SW480 (cell line): ENCODE measurements around the gene AMOTL1.
"Not testable (repeated sequence)": the region's sequence is repeated elsewhere in the genome, so short reads cannot be mapped to it uniquely, and the experiment has no call there.

Source experiments
- DNase-seq: peaks from one replicate; pipeline ENCODE4 v3.0.0-alpha.2; 2016; ENCODE audit warnings: low spot score

AMOTL1 gene

DNA sequence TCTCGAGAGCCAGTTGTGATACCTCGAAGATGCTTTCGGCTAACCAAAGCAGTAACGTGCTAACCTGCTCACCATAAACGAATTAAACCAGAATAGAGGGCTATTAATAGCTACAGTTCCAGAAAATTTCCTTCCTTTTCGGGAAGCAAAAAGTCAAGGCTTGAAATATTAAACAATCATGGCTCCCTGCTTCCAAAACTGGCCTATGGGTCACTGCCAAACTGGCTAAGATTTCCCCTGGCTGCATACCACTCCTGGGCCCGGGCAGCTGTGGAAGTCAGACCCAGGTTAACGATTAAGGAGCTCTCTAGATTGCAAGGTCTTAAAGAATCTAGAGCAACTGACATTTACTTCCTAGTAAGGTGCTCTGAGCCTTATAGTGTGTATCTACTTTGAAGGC, 1.7 kb downstream of the AMOTL1 start:
- DNase-seq = no peak

DNA sequence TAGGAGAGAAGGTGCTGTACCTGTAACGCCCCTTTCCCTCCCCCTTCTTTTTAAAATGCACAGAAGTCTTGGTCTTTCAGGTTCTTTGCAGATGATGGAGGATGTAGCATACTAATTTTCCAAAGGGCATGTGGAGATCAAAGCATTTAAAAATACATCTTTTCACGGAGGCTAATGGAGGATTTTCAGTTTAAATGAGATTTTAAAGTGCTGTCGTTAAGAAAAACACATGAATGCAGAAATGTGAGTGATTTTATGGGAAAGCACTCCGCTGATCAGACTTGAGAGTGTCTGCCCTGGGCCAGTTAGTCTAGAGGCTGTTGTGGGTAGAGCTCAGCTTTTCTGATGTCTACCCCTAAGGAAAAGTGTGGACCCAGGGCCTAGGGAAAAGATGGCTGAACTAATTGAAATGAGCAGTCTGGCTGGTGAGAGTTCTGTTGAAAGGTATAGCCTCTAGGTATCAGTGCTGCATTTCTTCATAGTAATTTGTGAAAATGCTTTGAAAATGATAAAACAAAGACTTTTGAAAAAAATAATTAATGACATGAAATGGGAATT, 2.5 kb downstream of the AMOTL1 start:
- no peak for DNase-seq

DNA sequence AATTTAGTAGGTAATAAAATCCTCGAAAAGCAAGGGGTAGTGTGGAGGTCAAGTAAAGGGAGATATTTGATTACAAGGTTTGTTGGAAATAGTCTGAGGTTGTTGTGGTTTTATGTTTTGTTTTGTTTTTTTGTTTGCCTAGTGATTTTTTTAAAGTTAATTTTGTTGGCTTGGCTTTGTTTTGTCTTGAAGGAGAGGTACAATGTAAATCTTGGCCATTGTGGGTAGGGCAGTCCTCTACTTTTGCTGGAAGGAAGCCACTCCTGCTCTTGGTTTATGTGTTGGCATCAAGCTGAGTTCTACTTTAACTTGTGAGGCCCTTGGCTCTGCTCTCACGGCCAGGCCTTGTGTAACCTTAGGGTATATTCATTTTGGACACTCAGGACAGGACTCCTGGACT, 3.2 kb downstream of the AMOTL1 start:
- DNase-seq = no peak

DNA sequence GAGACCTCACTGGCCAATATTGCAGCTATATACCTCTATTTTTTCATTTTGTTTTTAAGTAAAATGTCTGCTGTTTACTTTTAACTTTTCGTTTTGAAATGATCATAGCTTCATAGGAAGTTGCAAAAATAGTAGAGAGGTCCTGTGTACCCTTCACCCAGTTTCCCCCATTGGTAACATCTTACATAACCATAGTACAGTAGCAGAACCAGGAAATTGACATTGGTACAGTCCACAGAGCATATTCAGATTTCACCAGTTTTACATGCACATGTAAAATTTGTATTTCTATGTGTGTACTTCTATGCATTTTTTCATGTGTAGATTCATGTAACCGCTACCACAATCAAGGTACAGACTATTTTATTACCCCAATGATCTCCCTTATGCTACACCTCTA, 3.8 kb downstream of the AMOTL1 start:
- no peak for DNase-seq

DNA sequence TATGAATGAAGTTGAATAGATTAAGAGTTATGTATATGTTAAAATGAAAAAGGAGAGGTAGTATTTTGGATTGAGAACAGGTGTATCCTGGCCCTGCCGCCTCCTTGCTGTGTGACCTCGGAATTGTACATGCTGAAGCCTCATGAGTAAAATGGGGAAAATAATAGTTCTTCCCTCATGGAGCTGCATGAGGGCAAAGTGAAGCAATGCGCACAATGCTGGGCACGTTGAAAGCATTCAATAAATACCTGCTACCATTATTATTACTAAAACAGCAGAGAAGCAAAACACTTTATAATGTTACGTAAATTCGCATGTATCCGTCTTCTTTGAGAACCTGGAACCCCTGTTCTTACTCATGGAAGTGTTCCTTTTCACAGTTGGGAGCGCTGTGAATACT, 5.7 kb downstream of the AMOTL1 start:
- no peak for DNase-seq

DNA sequence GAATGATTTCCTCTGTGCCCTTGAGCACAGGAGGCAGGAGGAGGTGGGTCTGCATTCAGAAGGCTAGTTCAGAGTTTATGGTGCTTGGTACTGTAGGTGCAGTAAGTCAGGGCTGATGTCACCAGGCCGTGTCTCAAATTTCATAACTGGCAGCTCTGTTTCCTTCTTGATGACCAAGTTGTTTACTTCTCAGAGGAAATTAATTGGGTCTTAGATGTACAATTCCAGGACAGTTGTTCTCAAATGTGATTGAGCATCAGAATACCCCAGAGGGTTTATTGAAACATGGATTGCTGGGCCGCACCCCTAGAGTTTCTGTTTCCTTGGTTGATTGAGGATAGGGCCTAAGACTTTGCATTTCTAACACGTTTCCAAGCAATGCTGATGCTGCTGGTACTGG, 6.2 kb downstream of the AMOTL1 start:
- DNase-seq = no peak

DNA sequence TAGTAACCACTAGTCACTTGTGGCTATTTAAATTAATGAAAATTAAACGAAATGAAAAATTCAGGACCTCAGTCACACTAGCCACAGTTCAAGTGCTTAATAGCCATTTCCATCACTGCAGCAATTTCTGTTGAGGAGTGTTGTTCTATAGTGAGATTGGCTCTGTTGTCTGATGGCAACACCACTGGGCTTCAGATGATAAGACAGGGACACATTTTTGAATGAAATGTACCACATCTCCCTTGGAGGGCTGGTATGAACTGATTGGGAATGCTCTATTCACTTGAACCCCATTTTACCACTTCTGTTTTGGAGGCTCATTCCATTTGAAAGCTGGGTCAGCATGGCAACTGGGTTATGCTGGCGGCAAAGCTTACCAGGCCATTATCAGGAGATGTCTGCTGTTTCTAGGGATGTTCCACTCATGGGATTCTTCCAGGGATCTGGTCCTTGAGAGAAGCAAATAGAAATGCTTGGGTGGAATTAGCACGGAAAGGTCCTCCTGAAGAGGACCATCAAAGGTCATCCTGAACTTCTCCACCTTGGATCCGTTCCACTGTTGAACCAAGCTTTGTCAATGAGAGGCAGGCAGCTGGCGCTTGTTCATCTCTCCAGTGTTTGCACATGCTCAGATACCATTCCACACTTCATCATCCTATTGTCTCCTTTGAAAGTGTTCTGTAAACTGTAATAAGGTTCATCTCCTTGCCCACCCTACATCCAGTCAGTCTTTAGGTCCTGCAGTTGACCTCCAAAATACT, 7.6 kb downstream of the AMOTL1 start:
- DNase-seq = no peak

DNA sequence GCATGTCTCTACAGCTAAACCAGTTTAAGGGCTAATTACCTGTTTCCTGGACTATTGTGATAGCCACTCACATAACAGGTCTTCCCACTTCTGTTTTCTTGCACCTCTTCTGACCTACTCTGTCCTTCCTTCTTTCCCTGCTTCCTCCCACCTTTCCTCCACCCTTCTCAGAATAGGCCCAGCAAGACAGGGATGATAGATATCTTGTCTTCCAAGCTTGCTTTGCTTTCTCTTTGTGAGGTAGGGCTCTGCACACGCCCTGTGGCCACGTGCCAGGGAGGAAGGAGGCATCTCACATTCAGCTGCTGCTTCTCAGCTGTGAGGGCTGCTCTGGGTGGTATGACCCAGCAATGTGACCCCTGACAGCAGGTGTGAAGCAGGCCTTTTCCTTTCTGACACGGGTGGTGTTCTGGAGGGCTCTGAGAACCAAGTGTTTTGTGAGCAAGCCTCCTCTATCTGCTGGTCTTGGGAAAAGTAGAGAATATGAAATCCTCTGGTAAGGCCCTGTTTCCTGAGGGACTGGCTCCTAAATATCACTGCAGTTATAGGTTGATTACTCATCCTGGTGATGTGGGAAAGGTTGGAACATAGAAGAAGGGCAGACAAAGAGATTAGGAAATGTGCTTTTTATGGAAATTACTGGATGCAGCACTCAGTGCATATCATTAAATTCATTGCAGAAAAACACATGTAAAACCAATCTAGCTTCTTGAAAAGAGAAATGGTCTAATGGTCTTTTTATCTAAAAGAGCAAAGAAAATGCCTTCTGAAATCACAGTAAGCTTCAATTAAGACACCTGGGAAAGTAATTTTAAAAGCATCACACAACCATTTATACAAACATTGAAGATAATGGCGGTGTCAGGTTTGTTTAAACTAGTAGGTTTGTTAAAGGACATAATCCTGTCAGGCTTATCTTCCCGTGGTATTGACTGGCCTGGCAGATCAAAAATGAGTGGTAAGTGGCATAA, 8.5 kb downstream of the AMOTL1 start:
- DNase-seq = no peak

DNA sequence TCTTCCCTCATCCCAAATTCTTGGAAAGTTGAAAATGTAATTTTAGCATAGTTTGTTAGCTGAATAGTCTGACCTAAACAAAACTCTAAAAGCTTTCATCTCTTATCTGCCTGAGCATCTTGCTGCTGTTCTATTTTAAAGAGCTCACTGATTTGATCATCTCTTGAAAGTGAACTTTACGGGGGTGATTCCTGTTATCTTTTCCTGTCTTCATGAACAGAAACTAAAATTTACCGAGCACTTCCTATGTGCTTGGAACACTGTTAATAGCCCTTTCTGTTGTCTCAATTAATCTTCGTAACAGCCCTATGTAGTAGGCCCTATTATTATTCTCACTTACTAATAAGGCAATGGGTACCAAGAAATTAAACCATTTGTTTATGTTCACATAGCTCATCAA, 12.3 kb downstream of the AMOTL1 start:
- DNase-seq = no peak

DNA sequence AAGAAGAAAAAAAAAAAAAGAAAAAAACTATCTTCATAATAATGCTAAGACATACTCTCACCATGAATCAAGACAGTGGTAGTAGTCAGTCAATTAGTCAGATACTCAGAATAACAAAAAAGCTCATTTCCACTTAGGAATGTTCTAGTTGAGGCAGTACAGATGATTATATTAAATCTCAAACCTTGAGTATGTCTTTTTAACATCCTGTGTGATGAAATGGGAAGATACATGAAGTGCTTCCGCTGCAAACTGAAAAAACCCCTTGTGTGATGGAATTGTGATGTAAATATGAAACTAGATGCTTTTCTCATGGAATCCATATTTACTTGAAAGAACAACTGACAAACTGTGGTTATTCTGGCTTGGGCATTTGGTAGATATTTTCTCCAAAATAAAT, 13.7 kb downstream of the AMOTL1 start:
- DNase-seq = no peak

DNA sequence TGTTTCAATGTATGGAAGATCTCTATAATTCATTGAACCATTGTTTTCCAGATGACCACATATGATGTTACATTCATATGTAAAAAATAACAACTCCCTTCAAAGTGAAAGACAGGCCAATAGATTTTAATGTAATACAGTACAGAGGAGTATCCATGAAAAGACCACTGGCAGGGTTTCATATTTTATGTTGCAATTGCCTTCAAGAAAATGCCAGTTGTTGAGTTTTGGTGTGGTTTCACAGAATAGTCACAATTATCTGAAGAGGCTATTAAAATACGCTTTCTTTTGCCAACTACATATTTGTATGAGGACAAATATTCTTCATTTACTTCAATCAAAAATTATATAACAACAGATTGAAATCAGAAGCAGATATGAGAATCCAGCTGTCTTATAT, 14.3 kb downstream of the AMOTL1 start:
- no peak for DNase-seq

DNA sequence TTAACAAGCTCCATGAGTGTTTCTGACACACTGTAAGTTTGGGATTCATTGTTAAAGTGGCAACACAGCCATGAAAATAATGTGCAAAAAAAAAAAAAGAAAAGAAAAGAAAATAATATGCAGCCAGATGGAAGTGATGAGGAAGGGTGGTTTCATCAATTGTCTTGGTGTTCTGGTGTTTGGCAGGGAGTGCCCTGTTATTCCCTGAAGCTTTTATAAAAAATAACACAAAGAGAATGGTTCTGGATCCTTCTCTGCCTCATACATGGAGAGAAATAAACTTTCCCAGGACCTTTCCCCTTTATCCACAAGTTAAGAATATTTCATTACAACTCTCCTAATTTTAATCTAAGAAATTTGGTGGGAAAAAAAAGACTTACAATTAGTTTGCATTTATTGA, 16.7 kb downstream of the AMOTL1 start:
- no peak for DNase-seq

DNA sequence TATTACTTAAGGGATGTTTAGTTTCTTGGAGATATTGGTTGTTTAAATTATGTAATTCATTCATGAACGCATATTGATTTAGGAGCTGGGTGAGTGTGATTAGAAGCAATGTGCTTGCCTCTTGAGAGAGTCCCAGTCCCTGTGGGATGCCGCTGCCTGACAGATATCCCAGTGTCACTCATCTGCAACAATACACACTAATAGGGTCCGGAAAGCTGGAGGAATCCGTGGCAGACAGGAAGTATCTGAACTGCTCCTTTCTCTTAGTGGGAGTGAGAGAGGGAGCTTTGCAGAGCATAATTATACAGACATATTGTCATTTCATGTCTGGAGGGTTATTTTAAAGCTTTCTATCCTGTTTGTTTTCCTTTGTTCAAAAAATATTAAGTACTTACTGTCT, 17.4 kb downstream of the AMOTL1 start:
- DNase-seq = no peak

DNA sequence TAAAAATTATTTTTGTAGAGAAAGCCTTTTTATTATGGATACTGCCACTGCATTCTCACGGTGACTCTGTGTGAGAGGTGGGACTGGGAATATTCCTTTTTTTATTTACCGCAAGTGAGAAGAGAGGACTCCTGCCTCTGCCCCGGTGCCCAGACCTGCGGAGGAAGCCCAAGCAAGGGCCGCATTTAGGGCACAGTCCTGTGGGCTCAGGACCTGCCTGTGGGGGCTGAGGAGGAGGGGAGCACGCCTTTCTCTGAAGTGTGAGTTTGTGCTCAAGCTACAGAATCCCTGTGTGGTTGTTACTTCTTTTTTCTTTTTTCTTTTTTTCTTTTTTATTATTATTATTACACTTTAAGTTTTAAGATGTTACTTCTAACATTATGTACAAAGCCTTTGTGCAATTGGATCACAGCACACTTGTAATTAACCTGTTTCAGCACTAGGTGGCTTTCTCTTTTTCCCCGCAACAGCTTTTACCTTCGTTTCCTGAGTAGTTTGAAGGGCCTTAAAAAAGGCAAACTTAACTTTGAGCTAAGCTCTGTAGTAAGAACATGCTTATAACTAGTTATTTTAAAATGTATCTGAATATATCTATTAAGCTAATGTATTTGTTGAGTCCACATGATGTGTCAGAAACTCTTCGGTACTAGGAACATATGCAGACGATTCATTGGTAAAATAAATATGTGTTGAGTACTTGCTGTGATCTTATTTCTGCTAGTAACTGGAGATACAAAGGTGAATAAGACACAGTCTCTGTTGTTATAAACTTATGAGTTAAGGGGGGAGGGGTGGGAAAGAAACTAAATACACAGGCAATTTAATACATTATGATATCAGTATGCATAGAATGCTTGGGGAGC, 18.3 kb downstream of the AMOTL1 start:
- DNase-seq = peak; percentile 39

DNA sequence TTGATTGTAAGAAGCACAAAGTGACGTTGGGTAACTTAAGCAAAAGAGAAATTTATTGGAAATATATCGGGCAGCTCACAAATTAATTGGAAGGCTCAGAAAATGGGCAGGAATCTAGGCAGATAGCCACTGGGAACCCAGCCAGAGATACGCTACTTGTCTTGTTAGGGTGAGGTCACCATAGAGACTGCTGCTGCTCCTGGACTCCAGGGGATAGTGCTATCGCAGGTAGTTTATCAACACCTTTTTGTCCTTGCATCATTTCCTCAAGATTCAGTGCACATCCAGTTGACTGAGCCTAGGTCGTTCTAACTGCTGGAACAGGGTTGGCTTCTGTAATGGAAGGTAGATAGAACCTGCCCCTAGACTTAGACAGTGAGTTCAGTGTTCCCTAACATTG, 19.6 kb downstream of the AMOTL1 start:
- no peak for DNase-seq

DNA sequence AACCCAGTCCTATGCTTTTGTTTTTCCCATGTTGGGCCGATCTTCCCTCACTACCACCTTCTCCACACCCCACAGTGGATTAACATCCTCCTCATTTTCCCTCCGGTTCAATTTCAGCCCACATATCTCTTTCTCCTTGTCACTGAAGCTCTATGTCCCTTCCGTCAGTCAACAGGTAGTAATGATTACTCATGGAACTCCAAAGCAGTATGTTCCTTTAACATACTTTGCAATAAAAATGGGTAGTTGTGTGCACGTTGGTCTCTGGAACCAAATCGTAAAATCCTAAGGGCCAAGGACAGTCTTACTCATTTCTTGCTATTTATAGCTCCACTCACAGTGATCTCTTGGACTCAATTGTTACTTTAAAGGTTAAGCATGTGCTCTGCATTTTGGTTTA, 20.2 kb downstream of the AMOTL1 start:
- DNase-seq = no peak

DNA sequence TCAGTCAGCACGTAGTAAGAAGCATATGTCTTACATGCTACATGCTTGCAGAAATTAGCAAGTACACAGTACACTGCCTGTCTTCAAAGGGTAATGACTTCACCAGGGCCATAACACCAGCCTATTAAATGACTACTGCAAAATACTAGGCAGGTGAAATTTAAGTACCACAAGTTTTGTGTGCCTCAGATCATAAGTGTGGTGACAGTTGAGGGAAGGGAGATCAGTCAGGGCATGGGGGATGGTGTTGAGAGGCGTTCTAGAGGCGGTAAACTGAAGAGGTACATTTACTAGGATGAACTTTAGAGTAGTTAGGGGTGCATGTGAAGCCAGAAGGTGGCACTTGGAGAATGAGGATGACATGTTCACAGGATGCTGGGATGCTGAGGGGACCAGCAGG, 22.0 kb downstream of the AMOTL1 start:
- peak; percentile 17 for DNase-seq

DNA sequence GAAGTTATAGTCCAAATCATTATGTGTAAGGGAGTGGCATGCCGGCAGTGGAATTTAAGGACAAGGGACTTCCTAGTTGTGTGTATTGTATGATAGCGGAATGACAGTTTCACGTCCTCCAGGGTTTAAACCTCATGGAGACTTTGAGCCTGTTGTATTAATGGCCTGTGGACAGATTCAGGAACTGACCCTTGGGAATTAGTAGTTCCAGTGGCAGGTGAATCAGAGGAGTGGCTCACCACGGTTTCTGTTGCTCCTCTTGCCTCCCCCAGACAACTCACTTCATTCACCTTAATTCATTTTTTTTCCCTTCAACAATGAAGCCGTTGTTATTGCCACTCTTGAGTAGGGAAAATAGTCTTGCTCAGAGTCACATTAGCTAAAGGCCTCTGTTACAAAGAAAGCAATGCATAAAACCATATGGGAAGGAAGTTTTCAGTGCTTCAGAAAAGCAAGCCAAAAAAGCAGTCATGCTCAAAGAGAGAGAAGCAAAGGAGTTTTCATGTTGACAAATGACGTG, 22.6 kb downstream of the AMOTL1 start:
- DNase-seq = peak; percentile 62

DNA sequence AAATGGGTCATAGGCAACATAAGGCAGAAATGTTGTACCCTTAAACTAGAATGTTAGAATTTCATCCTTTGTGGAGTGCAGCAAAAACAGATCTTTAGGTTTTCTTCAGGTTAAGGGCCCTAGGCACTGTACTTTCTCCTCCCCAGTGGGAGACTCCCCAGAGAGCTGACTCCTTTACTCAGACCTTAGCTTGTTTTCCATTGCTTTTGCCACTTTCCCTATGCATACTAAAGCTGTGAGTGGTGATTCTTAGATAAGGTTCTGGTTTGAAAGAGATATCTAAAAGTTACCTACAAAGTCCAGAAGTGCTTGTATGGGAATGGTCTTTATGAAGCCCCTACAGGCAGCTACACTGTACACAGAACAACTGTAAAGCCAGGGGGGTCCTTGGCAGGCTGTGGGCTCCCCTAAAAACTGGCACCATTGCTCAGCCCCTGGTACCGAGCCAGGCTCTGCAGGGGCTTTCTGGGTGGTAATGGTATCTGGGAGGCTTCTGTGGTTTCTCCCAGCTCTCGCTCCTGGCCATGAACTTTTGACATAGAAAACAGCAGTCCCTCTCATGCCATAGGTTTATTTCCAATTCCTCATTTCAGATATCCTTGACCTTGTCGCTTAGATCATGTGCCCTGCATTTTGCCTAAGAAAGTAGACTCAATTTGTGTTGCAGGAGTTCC, 23.2 kb downstream of the AMOTL1 start:
- DNase-seq = no peak

DNA sequence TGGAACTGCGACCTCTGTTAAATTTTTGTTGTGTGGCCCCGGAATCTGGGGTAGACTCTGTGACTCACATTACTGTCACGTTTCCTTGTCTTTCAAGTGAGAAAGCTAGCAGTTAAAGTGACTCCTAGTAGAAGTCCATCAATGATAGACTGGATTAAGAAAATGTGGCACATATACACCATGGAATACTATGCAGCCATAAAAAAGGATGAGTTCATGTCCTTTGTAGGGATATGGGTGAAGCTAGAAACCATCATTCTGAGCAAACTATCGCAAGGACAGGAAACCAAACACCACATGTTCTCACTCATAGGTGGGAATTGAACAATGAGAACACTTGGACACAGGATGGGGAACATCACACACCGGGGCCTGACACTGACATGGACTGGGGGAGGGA, 23.8 kb downstream of the AMOTL1 start:
- not testable (repeated sequence) for DNase-seq

DNA sequence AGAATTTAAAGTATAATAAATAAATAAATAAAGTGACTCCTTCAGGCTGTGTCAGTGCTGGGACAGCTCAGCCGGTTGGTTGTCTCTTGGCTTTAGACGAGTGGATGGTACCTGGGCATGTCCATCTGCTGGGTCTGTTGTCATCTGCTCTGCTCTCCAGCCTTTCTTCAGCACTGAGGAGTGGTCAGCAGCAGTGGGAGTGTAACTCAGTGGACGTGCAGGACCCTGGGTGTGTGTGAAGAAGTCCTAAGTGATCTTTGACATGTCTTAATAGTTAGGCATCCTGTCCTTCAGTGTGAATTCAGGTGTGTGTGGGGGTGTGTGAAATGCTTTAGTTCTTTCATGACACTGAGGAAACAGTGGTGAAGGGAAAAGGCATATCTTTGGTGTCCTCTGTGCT, 24.3 kb downstream of the AMOTL1 start:
- DNase-seq = no peak
